Activated CD4-positive, alpha-beta memory T cell treated with anti-CD3 and anti-CD28 coated beads for 36 hours (primary cell): ENCODE measurements around the gene CNTN5. TPM values are rescaled to one million over a fixed set of nuclear protein-coding genes. Genes with fewer than 3 reads are reported as not detected.

Experiments used
- CTCF ChIA-PET: fragments of 350-600 bp; sonication (Branson Sonifier 250); formaldehyde crosslinking; loops from one replicate; lab custom pipeline; 2021; ENCODE audit warnings: antibody characterized with exemption, inconsistent platforms; lab: Charles Lee
- POLR2A ChIA-PET: fragments of 350-600 bp; sonication (Branson Sonifier 250); formaldehyde crosslinking; loops from one replicate; lab custom pipeline; 2021; ENCODE audit warnings: antibody characterized with exemption; lab: Charles Lee
- DNase-seq: peaks from one replicate; pipeline ENCODE4 v3.0.0-alpha.2; 2020
- H3K27ac Mint-ChIP-seq: one replicate; pipeline ENCODE4 v1.8.0; 2021; ENCODE audit warnings: mixed read lengths
- H3K27me3 Mint-ChIP-seq: one replicate; pipeline ENCODE4 v1.8.0; 2021; ENCODE audit warnings: mixed read lengths
- H3K36me3 Mint-ChIP-seq: one replicate; pipeline ENCODE4 v1.8.0; 2021; ENCODE audit warnings: mixed read lengths
- H3K4me1 Mint-ChIP-seq: one replicate; pipeline ENCODE4 v1.8.0; 2021; ENCODE audit warnings: low read depth, mixed read lengths
- H3K4me3 Mint-ChIP-seq: one replicate; pipeline ENCODE4 v1.8.0; 2021; ENCODE audit warnings: mild to moderate bottlenecking, mixed read lengths
- H3K9me3 Mint-ChIP-seq: one replicate; pipeline ENCODE4 v1.8.0; 2021; ENCODE audit warnings: mixed read lengths
- intact Hi-C: fragments of 100-400 bp; cut with micrococcal nuclease; formaldehyde crosslinking; loops from one replicate; pipeline ENCODE4 v1.15.1; 2023
- total RNA-seq, 2 experiments: library from RNA; stranded (reverse); gene quantifications; one replicate each; pipeline ENCODE4 v1.2.3, GENCODE V29; 2021

CNTN5 gene
- not detected for total RNA-seq

GRCh38 chr11:99020352-99021225 is at the start of gene CNTN5:
Gene CNTN5 (plus strand): TSS chr11:99020949.
- intact Hi-C loops = no loop called here

GRCh38 chr11:98979205-98979604 is 41.5 kb upstream of the CNTN5 start:
- DNase-seq = no peak
- Mint-ChIP-seq H3K36me3 (no peaks in the 10 kb centered on the region), H3K27me3 (no peaks in the 10 kb centered on the region), H3K27ac (no peak overlapping the region), H3K4me1 (no peaks in the 10 kb centered on the region), H3K4me3 (no peak overlapping the region), H3K9me3 (peaks cover 18% of the 10 kb centered on the region)
- ChIA-PET CTCF (no interaction called here), POLR2A (no interaction called here)
- intact Hi-C loops = no loop called here

More at GRCh38 chr11:99020352-99021225, at the start of gene CNTN5:
- ChIA-PET CTCF (no interaction called here), POLR2A (no interaction called here)
- peak; percentile 22 for DNase-seq
- Mint-ChIP-seq H3K9me3 (no peaks in the 10 kb centered on the region), H3K4me1 (peaks cover 6% of the 10 kb centered on the region), H3K27ac (no peak within 1 kb of the TSS), H3K4me3 (peak within 1 kb of the TSS; percentile 33), H3K27me3 (peaks cover 18% of the 10 kb centered on the region), H3K36me3 (no peaks in the 10 kb centered on the region)

- H3K4me3 Mint-ChIP-seq = no peak overlapping the region
- no peak for DNase-seq
- ChIA-PET CTCF (interaction anchor here (0.6 to 3.0 kb wide), 5 partner anchors 8 to 497 kb away, joined by 3 to 14 read pairs (median 3); no protein-coding TSS in a partner anchor), POLR2A (no interaction called here)
- no peak overlapping the region for H3K27ac Mint-ChIP-seq
- intact Hi-C loops = no loop called here
- H3K9me3 Mint-ChIP-seq = no peaks in the 10 kb centered on the region
- H3K4me1 Mint-ChIP-seq = peaks cover 6% of the 10 kb centered on the region
- H3K36me3 Mint-ChIP-seq = no peaks in the 10 kb centered on the region
- peaks cover 13% of the 10 kb centered on the region for H3K27me3 Mint-ChIP-seq
These were observed 4.9 kb upstream of the CNTN5 start for GRCh38 chr11:99015634-99016454.

- Mint-ChIP-seq H3K27me3 (peaks cover 18% of the 10 kb centered on the region), H3K4me1 (peaks cover 6% of the 10 kb centered on the region), H3K9me3 (no peaks in the 10 kb centered on the region), H3K36me3 (no peaks in the 10 kb centered on the region), H3K27ac (no peak overlapping the region), H3K4me3 (no peak overlapping the region)
- CTCF ChIA-PET = no interaction called here
- intact Hi-C loops = no loop called here
- POLR2A ChIA-PET = no interaction called here
- DNase-seq = no peak
These were observed 1.1 kb upstream of the CNTN5 start for GRCh38 chr11:99019696-99020095.

- POLR2A ChIA-PET = no interaction called here
- intact Hi-C loops = no loop called here
- CTCF ChIA-PET = no interaction called here
- Mint-ChIP-seq H3K9me3 (no peaks in the 10 kb centered on the region), H3K4me1 (no peaks in the 10 kb centered on the region), H3K36me3 (no peaks in the 10 kb centered on the region), H3K27me3 (no peaks in the 10 kb centered on the region), H3K4me3 (no peak overlapping the region), H3K27ac (no peak overlapping the region)
- no peak for DNase-seq
These were observed 16.3 kb downstream of the CNTN5 start for GRCh38 chr11:99037057-99037456.

- no peaks in the 10 kb centered on the region for H3K36me3 Mint-ChIP-seq
- no peaks in the 10 kb centered on the region for H3K27me3 Mint-ChIP-seq
- CTCF ChIA-PET = no interaction called here
- H3K9me3 Mint-ChIP-seq = no peaks in the 10 kb centered on the region
- no peaks in the 10 kb centered on the region for H3K4me1 Mint-ChIP-seq
- H3K27ac Mint-ChIP-seq = no peak overlapping the region
- POLR2A ChIA-PET = no interaction called here
- no peak for DNase-seq
- H3K4me3 Mint-ChIP-seq = no peak overlapping the region
- intact Hi-C loops = no loop called here
These were observed 42.6 kb downstream of the CNTN5 start for GRCh38 chr11:99063331-99063730.

- Mint-ChIP-seq H3K4me3 (no peak overlapping the region), H3K4me1 (peaks cover 3% of the 10 kb centered on the region), H3K27ac (no peak overlapping the region), H3K9me3 (no peaks in the 10 kb centered on the region), H3K27me3 (no peaks in the 10 kb centered on the region), H3K36me3 (no peaks in the 10 kb centered on the region)
- CTCF ChIA-PET = no interaction called here
- intact Hi-C loops = no loop called here
- DNase-seq = no peak
- POLR2A ChIA-PET = no interaction called here
These were observed 44.4 kb downstream of the CNTN5 start for GRCh38 chr11:99065121-99065520.

- POLR2A ChIA-PET = no interaction called here
These were observed 46.0 kb downstream of the CNTN5 start for GRCh38 chr11:99066618-99067317.

GRCh38 chr11:99068832-99069231 is 48.1 kb downstream of the CNTN5 start:
- ChIA-PET CTCF (no interaction called here), POLR2A (no interaction called here)
- no peak for DNase-seq
- Mint-ChIP-seq H3K36me3 (no peaks in the 10 kb centered on the region), H3K9me3 (peaks cover 2% of the 10 kb centered on the region), H3K27ac (no peak overlapping the region), H3K4me1 (peaks cover 3% of the 10 kb centered on the region), H3K27me3 (no peaks in the 10 kb centered on the region), H3K4me3 (no peak overlapping the region)
- intact Hi-C loops = no loop called here

More at GRCh38 chr11:99066618-99067317, 46.0 kb downstream of the CNTN5 start:
- H3K9me3 Mint-ChIP-seq = no peaks in the 10 kb centered on the region
- H3K4me3 Mint-ChIP-seq = no peak overlapping the region
- H3K27ac Mint-ChIP-seq = no peak overlapping the region
- no peaks in the 10 kb centered on the region for H3K27me3 Mint-ChIP-seq
- no peaks in the 10 kb centered on the region for H3K36me3 Mint-ChIP-seq
- DNase-seq = no peak
- CTCF ChIA-PET = no interaction called here
- H3K4me1 Mint-ChIP-seq = peaks cover 3% of the 10 kb centered on the region
- intact Hi-C loops = no loop called here

- H3K4me1 Mint-ChIP-seq = peaks cover 3% of the 10 kb centered on the region
- H3K27me3 Mint-ChIP-seq = no peaks in the 10 kb centered on the region
- ChIA-PET CTCF (no interaction called here), POLR2A (no interaction called here)
- H3K36me3 Mint-ChIP-seq = no peaks in the 10 kb centered on the region
- peak overlapping the region; percentile 4 for H3K4me3 Mint-ChIP-seq
- intact Hi-C loops = no loop called here
- H3K27ac Mint-ChIP-seq = no peak overlapping the region
- no peak for DNase-seq
- H3K9me3 Mint-ChIP-seq = peaks cover 2% of the 10 kb centered on the region
These were observed 49.2 kb downstream of the CNTN5 start for GRCh38 chr11:99069856-99070444.

GRCh38 chr11:99079576-99079975 is 58.8 kb downstream of the CNTN5 start:
- ChIA-PET CTCF (no interaction called here), POLR2A (no interaction called here)
- no peaks in the 10 kb centered on the region for H3K36me3 Mint-ChIP-seq
- peaks cover 2% of the 10 kb centered on the region for H3K9me3 Mint-ChIP-seq
- no peaks in the 10 kb centered on the region for H3K4me1 Mint-ChIP-seq
- no peak overlapping the region for H3K27ac Mint-ChIP-seq
- H3K4me3 Mint-ChIP-seq = no peak overlapping the region
- intact Hi-C loops = no loop called here
- no peak for DNase-seq
- no peaks in the 10 kb centered on the region for H3K27me3 Mint-ChIP-seq

GRCh38 chr11:99080154-99080553 is 59.4 kb downstream of the CNTN5 start:
- H3K9me3 Mint-ChIP-seq = peaks cover 2% of the 10 kb centered on the region

More at GRCh38 chr11:99080154-99080553, 59.4 kb downstream of the CNTN5 start:
- intact Hi-C loops = no loop called here
- H3K4me3 Mint-ChIP-seq = no peak overlapping the region
- CTCF ChIA-PET = no interaction called here
- DNase-seq = no peak
- POLR2A ChIA-PET = no interaction called here
- no peak overlapping the region for H3K27ac Mint-ChIP-seq
- H3K36me3 Mint-ChIP-seq = no peaks in the 10 kb centered on the region
- no peaks in the 10 kb centered on the region for H3K4me1 Mint-ChIP-seq
- H3K27me3 Mint-ChIP-seq = no peaks in the 10 kb centered on the region
